GM18517 (cell line): ENCODE data around the gene SUN5.
"Not testable (repeated sequence)": the region's sequence is repeated elsewhere in the genome, so short reads cannot be mapped to it uniquely, and the experiment has no call there.

Source experiments
- ATAC-seq: cut with Tn5 transposase; IDR thresholded peaks from one replicate; pipeline ENCODE4 v1.9.1; 2021; ENCODE audit warnings: mild to moderate bottlenecking, moderate library complexity; ENCODE audit not compliant: unreplicated experiment

The SUN5 gene

DNA sequence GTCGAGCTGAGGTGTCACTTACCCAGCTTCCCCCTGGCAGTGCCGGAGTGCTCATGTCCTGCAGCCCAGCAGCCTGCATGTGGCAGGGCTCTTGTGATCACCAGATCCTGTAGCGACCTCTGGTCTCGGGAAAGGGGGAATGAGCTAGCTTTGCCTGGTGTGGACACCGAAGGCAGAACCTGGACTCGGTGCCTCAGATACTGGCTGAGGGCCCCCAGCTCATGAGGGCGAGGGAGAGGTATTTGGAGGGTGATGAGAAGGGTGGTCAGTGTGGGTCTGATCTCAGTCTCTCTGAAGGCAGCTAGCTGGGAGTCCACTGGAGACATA lies 26.3 kb downstream of the SUN5 start:
- ATAC-seq, result no peak

DNA sequence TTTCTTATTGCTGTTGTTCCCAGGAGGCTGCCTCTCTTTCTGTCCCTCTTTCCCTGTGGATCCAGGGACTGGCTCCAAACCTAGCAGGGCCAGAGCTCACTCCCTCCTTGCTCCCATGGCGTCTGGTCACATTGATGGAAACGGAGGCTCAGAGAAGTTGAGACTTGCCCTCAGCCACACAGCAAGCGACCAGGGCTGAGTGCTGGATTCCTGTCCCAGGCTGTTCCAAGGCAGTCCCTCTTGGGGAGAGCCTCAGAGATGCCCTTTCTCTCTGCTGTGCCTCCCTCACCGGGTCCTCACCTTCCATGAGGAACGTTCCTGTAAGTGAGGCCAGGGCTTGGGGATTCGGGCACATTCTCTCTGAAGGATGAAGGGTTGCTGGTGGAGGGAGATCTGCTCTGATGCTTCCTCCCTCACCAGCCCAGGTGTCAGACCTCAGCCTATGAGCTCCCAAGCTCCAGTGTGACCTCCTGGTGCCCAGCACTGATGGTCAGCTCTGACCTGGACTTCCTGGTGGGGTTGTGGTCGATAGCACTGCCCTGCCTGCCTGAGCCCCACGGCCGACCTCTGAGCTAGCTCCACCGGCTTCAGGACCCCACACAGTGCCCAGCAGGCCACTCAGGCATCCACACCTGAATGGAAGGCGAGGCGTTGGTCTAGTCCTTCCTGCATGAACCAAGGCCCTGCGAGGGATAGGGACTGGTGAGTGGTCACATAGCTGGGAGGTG lies 26.8 kb downstream of the SUN5 start:
- ATAC-seq, result no peak

DNA sequence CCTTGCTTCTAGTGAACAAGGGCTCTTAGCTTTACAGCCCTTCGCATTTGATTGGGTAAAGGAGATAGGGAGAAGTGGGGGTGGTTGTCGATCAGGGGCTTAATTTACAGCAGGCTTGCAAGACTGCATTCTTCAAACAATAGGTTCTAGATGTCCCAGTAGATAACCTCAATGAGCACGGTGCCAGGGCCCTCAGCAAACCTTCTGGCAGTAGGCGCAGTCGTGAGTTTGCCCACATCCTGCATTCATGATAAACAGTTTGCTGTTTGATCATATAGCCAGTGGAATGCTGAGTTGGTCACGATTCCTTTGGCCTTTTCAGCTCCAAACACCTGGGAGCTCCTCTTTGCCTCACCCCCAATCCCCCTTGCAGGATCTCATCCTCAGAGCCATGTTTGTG lies 27.5 kb downstream of the SUN5 start:
- ATAC-seq, result no peak

DNA sequence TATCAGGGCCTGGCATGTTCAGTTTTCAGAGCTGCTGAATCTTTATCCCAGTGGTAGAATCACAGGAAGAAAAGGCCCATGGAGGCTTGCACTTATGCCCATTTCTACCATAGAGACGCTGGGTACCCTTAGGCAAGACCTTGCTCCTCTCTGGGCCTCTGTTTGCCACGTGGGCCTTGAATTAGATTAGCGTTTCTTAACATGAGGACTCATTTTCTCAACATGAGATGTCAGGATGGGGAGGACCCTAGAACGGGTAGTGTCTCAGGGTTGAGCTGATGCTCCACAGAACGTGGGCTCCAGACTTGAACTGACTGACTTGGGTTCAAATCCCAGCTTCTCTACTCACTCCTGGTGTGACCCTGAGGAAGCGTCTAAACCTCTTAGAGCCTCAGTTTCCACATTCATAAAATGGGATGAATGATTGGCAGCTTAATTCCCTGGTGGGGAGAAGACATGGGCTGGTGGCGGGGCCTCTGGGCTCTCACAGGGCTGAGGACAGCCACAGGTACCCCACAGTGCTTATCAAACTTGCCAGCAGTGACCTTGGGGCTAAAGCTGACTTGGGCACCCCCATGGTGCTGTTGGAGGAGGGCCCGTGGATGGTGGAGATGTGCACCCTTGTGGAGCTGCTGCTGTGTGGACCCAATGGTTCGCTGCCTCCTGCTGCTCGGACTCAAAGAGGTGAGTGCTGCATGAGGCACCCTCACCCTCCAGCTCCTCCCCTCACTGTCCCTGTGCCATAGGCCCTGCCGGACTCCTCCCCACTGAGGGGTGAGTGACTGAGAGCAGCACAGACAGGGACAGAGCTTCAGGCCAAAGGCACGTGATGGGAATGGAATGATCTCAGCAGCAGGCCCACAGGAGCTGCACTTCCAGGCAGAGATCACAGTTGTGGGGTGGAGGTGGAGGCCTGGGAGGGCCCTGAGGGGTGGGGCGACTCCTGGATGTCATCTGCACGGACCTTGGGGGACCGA lies 28.2 kb downstream of the SUN5 start:
- no peak for ATAC-seq

DNA sequence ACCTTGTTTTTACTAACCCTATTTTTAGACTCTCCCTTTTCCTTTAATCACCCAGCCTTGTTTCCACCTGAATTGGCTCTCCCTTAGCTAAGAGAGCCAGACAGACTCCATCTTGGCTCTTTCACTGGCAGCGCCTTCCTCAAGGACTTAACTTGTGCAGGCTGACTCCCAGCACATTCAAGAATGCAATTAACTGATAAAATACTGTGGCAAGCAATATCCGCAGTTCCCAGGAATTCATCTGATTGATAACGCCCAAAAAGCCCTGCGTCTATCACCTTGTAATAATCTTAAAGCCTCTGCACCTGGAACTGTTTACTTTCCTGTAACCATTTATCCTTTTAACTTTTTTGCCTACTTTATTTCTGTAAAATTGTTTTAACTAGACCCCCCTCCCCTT lies 29.1 kb downstream of the SUN5 start:
- ATAC-seq, result not testable (repeated sequence)

DNA sequence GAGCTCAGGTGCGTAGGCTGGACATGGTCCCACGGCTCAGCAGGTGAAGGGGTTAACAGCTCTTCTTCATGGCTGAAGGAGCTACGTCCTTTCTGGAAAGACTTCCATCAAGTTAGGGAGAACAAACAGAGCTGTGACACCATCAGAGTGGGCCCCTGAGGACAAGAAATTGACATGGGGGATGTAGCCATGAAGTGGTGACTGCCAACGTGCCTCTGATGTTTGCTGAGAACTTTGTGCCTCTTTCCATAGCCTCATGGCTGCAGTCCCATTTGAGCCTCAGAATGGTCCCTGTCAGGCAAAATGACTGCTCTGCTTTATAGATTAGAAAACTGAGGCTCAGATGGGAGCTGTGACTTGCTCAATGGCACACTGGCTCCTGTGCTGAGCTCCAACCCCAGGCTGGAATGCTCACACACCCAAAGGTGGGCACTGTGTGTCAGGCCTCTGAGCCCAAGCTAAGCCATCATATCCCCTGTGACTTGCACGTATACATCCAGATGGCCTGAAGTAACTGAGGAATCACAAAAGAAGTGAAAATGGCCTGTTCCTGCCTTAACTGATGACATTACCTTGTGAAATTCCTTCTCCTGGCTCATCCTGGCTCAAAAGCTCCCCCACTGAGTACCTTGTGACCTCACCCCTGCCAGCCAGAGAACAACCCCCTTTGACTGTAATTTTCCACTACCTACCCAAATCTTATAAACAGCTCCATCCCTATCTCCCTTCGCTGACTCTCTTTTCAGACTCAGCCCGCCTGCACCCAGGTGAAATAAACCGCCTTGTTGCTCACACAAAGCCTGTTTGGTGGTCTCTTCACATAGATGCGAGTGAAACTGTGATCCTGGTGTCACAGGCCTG lies 29.8 kb downstream of the SUN5 start:
- ATAC-seq, result not testable (repeated sequence)

DNA sequence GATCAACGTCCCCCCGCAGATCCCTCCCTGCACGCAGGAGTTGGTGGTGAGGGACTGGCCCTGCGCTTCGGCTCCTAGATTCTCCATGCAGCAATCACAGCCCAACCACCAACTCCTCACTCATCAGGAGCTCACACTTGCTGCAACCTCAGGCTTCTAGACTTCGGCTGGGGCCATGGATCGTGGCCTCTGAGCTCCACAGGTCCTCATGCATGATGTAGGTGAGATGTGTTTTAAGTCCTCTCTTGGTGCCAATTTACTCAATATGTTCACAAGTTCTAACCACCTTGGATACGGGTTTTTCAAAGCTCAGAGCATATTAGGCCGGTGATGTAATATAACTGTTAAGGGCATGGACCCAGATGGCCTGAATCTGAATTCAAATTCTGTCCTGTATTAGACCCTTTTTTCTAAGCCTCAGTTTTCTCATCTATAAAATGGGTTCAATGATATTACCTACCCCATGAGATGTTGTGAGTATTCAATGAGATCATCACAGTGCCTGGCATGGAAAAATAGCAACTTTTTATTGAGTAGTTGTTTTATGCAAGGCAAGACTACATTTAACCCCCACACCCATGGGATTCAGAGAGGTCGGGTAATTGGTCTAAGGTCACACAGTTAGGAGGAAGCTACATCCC lies 31.0 kb downstream of the SUN5 start:
- ATAC-seq, result no peak

DNA sequence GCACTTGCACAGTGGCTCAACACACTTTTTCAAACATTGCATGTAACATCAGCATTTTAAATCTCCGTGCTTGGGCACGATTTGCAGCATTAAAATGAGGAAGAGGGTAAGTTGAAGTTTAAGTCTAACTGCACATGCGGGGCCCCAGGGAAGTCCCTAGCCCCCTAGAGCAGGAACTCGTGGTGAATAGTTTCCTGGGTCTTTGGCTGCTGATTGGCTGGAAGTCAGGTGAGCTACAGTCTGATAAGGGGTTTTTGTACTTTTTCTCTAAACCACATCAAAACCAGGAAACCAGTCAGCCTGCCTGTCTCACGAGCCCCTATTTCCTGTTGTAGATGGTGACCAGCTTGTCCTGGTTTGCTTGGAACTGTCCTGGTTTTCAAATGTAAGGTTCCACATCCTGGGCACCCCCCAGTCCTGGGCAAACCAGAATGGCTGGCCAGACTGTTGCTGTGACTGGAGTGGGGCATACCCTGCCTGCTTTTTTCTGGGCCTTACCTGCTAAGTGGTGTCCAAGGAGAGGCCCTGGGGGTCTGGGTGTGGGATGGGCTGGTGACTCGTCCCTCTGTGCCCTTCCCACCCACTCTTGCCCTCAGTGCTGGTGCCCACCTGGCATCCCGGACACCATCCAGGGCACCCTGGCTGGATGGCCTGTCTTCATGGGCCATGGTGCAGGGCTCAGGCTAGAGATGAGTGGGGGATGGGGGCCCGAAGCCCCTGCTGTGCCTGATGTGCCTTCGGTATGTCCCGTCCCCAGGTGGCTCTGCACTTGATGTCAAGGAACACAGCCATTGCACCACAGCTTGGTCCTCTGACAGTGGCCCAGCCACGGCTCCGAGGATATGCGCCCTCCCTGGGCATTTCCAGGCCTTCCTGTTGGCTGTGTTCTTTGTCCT lies 31.8 kb downstream of the SUN5 start:
- ATAC-seq, result peak; percentile 77

DNA sequence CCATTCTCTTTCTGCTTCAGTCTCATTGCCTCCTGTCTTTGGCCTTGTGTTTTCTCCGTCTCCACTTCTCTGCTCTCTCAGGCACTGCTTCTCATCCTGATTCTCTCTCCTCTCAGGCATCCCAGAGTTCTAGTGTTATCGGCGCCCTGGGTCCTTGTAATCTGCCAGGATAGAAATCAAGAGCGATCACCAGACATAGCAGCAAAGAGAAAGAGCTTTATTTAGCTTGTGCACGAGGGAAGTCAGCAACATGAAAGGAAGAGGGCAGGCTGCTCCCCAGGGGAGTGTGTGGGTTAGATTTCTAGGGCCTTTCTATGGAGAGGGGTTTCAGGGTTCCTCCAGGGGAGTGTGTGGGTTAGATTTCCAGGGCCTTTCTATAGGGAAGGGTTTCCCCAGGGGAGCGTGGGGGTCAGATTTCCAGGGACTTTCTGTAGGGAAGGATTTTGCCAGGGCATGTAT lies 32.5 kb downstream of the SUN5 start:
- peak; percentile 24 for ATAC-seq

DNA sequence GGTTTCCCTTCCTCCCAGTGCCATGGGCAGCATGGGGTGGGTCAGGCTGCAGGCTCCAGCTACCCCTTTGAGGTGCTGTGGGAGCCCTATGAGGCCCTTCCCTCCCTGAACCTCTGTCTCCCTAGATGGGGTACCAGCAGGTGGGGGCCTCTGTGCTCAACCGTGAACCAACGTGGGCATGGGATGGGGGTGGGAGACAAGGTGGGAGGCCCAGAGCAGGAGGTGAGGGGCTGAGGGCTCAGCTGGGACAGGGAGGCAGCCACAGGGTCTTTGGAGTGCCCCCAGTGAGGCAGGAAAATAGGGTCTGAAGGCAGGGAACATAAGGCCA lies 33.3 kb downstream of the SUN5 start:
- ATAC-seq, result no peak

DNA sequence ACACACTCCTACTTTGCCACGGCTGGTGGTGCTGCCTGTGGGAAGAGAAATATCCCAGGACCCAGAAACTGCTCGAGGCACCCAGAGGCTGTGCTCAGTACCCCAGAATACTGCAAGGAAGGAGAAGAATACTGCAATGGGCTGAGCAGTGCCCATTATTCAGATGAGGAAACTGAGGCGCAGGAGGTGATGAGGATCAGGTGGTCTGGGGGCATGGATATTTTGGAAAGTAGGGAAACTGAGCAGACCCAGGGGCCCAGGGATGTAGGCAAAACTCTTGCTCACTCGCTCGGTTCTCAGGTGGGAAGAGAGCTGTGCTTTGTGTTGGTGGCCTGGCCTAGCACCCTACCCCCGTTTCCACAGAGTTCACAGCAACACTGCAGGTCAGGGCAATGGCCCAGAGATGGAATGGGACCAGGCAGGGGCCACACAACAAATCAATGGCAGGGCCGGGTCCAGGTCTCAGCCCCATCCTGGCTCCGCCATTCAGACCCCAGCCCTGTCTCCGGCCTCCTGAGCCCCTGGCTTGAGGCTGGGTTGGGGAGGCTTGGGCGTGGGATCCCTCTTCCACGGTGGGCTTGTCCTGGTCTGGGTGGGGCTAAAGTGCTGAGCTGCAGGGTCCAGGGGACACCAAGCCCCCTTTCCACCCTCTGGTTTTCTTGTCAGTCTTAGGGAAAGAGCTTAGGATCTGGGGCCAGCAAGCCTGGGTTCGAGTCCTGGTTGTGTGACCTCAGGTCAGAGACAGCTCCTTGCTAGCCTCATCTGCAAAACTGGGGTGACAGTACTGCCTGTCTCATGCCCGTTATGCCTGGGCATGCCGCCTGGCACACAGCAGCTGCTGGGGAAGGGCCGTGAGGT lies 33.9 kb downstream of the SUN5 start:
- ATAC-seq, result no peak

DNA sequence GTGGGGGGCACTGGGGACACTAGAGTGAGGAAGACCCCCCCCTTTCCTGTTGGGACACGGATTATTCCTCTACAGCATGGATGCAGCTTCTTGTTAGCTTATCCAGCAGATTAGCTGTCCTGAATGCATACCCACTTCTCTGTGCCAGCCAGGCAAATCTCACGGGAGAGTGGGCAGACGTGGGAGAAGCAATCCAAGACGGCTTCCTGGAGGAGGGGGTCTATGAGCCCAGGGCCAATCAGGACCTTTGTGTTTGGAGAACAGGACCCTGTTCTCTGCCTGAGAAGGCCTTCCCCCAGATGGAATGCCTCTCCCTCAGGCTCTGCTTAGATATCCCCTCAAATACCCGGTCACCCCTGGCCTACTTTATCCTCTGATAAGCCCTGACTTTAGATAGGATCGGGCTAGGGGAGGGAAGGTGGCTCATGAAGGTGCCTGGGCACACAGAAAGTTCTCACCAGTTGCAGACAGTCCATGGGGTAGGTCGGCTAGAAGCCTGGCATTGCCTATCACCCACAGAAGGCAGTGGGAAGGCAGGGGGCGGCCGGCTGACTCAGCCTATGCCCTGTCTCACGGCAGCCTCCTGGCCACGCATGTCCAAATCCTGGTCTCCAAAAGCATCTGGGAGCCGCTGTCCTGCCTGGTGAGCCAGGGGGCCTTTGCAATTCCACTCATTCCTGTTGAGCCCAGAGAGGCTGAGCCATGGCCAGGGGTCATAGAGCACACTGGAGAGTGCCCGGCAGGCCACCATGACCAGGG lies 34.7 kb downstream of the SUN5 start:
- no peak for ATAC-seq

DNA sequence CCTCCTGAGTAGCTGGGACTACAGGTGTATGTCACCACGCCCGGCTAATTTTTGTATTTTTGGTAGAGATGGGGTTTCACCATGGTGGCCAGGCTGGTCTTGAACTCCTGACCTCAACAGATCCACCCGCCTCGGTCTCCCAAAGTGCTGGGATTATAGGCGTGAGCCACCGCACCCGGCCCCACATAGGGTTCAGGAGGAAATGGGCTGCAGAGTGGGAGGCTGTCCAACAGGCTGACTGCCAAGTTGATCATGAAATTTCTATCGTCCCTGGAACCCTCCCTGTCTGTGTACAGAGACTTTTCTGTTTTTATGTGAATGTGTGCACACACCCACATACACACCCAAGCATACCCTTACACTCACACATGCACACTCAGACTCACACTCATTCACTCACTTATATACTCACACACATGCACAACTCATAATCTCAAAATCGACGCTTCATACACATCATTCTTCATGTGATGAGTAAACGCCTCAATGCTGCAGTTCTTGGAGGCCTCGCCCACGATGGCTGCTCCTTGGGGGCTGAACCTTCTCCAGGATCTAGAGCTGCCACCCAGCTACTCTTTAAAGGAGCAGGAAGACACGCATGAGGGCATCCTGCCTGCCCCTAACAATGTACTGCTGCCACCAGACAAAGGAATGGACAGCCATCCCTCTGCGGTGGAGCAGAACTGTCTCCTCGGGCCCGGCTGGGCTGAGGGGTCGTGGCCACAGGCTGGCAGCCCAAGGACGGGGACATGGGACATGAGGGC lies 35.6 kb downstream of the SUN5 start:
- ATAC-seq, result no peak

DNA sequence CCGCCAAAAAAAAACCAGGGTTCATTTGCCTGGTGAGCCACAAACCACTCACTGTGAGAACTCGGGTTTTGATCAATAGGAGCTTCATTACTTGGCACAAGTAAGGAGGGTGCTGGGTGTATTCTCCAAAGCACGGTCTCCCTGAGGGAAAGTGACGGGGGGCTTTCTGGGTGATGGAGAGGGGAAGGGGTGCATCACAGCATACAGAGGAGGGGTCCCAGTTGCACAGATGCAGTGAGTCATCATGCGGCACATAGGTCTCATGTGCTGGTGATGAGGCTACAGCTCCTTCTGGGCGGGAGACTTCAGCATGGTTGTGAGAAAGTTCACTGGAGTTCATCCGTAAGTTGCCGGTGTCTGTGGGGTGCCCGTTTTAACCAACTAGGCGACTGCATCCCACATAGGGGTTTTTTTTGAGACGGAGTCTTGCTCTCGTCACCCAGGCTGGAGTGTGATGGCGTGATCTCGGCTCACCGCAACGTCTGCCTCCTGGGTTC lies 36.2 kb downstream of the SUN5 start:
- ATAC-seq, result no peak

DNA sequence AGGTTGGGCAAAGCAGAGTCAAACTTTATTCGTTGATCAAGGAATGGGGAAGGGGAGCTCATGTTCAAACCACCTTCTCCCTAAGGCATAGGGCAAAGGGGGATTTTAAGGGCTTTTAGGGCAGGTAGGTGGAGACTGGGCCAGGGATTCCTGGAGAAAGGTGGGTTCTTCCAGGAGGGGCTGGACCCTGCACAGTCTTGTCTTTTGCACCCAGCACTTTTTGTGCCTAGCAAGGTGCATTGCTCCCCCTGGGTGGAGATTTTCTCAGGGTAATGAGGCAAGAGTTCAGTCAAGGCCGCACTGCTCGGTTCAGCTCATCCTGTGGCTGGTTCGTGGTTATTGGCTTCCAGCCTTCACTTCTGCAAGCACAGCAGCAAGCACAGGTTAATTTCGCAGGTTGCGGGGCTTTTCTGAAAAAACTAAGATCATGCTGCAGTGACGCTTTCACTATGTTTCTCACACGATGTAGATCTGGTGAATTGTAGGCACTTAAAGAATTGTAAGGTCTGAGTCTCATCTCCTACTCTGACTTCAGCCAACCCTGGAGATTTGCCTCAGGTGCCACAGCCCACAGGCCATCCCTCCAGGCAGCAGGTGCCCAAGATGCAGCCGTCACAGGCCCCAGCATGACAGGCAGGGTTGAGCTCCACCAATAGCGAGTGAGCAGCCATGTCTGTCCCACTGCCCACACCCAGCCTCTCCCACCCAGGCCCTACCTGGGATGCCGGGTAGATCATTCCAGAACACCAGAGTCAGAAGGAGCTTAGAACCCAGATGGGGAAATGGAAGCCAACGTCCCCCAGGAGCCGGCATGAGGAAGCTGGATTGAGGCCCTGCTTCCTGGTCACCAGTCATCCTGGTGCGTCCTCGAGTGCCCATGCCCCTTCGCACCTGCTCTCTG lies 37.1 kb downstream of the SUN5 start:
- ATAC-seq, result no peak

DNA sequence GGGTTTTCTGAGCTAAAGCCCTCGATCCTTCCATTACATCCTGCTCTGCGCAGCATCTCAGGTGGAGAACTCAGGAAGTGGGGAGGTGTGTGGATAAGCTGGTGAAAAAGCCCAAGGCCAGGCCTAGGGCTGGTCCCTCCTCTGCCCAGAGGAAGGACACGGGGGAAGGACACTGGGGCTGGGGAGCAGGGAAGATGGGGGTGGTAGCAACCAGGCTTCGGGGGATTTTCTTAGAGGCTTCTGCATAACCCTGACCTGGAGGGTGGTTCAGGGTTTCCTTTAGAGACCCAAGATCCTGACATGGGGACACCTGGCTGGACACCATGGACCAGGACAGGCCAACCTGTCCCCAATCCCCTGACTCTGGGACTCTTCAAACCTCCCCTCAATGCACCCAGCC lies 37.9 kb downstream of the SUN5 start:
- no peak for ATAC-seq
